Inferior parietal cortex (tissue), 1 donor: ENCODE data around the gene MORN1.
"Not testable (repeated sequence)": the region's sequence is repeated elsewhere in the genome, so short reads cannot be mapped to it uniquely, and the experiment has no call there.

ENCODE experiments used
- DNase-seq: peaks from one replicate; pipeline ENCODE4 v3.0.0-alpha.2; 2016; ENCODE audit errors: extremely low spot score

Gene MORN1

GRCh38 chr1:2307064-2307605 lies 84.2 kb downstream of the MORN1 start:
- DNase-seq: no peak

DNA sequence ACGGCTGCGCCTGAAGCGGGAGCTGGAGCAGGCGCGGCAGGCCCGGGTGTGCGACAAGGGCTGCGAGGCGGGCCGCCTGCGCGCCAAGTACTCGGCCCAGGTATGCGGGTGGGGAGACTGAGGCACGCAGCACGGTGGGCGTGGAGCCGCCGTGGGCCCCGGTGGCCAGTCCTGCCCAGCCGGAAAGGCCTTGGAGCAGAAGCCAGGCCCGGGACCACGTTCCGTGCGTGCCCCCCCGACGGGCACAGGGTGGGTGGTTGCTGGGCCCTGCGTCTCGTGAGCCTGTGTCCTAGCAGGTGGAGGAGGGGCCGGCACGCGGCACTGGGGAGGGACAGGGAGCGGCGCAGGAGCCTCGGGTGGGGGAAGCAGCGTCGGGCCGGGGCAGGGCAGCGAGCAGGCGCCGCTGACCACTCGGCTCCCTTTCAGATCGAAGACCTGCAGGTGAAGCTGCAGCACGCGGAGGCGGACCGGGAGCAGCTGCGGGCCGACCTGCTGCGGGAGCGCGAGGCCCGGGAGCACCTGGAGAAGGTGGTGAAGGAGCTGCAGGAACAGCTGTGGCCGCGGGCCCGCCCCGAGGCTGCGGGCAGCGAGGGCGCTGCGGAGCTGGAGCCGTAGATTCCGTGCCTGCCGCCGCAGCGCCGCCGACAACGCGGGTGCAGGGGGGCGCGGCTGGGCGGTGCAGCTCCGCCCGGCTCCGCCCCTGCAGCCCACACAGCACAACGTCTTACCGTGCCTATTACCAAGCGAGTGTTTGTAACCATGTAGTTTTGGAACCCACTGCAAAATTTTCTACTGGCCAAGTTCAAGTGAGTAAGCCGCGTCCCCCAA lies 85.0 kb downstream of the MORN1 start:
- DNase-seq: no peak

- DNase-seq: no peak
Observed at GRCh38 chr1:2304921-2305681, 86.3 kb downstream of the MORN1 start.

DNA sequence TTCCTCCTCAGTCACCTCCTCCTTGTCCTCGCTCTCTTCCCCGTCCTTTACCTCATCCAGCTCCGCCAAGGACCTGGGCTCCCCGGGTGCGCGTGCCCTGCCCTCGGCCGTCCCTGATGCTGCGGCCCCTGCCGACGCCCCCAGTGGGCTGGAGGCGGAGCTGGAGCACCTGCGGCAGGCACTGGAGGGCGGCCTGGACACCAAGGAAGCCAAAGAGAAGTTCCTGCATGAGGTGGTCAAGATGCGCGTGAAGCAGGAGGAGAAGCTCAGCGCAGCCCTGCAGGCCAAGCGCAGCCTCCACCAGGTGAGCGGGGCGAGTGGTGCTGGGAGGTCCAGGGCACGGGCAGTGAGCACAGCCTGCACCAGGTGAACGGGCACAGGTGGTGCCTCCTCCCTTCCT lies 87.1 kb downstream of the MORN1 start:
- DNase-seq: no peak

GRCh38 chr1:2303781-2304180 lies 87.6 kb downstream of the MORN1 start:
- DNase-seq: no peak

DNA sequence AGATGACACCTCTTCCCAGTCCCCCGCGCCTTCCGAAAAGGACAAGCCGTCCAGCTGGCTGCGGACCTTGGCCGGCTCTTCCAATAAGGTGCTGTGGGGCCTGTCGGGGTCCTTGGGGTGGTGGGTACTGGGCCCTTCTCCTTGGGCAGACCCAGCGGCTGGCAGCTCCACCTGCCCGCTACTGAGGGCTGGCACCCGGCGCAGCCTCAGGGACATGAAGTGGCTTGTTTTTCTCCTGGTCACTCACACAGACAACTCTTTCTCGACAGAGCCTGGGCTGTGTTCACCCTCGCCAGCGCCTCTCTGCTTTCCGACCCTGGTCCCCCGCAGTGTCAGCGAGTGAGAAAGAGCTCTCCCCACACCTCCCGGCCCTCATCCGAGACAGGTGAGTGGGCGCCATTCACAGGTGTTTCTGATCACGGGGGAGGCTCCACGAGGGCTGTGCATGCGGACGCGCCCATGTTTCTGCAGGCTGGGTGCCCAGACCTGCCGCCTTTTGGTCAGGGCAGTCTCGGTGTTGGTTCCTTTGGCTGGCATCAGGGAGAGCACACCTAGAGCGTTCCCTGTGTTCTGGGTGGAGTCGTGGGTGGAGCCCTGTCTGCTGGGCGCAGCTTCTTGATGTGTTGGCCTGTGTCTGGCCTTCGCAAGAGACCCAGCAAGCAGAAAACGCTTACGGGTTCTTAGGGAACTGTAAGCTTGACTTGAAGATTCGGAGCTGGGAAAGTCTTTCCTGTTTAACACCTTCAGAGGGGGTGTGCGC lies 88.2 kb downstream of the MORN1 start:
- no peak for DNase-seq

DNA sequence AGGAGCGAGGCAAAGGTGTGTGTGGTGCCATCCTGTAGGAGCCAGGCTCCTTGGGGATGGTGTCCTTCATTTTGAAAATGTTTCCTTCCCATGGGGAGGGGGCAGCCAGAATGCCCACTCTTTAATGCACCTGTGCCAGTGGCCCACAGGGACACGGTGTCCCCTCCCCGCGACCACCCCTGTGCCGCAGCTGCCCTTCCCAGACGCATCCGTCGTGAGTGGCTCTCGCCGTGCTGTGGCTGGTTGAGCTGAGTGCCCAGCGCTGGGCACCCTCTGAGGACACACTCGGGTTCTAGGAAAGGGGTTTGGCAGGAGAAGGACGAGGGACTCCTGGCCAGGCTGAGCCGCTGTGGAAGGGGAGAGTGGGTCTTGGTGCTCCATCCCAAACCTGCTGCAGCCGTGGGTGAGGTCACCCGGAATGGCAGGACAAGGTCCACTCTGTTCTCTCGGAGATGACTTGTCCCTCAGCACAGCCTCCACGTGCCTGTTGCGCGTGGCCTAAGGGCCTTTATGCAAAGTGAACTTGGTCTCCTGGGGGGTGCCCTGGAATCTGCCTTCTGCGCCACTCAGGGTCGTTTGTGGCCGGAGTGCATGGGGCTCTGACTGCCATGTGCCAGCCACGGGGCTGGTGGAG lies 88.9 kb downstream of the MORN1 start:
- DNase-seq: no peak

DNA sequence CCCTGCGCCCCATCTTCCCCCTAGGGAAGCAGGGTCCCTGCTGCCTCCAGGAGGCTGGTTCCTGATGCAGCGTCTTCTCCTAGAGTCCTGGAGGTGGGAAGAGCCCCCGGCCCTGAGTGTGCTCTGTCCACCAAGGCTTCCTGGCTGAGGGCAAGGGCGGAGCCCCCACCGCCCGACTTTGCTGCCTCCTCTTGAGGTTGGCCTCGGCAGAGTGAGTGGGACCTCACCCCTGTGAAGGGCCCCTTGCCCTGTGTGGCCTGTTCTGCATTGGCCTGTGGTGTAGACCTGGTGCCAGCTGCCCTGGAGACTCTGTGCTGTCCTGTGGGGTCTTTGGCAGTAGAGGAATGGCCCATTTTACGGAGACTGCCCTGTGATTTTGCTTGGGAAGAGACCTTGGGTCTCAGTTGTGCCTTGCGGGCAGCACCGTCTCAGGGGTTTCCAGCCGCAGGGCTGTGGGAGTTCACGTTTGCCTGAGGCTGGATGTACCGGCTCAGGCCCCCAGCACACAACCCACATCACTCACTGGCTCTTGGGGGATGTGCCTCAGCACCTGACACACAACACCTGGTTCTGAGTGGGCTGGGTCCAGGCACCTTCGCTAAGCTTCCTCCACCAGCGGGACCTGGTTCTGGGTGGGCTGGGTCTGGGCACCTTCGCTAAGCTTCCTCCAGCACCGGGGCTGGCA lies 89.6 kb downstream of the MORN1 start:
- no peak for DNase-seq

DNA sequence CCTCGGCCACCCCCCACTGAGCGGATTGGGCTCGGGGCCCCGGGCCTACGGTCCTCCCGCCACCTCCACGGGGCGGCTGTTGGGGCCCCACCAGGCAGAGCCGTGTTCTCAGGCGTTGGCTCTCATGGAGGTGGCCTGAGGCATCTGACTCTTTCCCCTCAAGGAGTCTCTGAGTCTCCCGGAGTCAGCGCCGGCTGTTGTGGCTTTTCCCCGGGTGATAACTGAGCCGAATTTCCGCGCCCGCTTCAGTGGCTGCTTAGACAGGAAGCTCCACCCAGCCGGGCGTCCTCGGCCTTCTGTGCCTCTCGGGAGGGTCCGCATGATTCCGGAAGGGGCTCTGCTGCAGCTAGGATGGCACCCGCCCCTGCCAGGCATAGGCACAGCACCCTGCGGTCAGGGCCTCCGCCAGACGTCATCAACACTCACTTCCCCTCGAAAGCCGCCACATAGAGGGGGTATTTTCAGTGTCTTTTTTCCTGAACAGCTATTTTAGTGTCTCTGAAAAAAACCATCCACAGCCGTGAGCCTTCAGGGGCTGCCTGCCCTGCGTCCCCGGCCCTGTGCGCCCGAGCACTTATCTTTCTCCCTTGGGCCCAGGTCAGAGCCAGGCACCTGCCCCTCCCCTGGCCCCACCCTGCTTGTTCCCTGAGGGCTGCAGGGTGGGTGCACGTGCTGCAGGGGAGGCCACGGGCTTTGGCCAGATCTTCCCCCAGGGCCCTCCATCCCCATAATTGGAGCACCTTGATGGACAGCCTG lies 90.3 kb downstream of the MORN1 start:
- DNase-seq: no peak

- no peak for DNase-seq
Observed at GRCh38 chr1:2300004-2300771, 91.2 kb downstream of the MORN1 start.

DNA sequence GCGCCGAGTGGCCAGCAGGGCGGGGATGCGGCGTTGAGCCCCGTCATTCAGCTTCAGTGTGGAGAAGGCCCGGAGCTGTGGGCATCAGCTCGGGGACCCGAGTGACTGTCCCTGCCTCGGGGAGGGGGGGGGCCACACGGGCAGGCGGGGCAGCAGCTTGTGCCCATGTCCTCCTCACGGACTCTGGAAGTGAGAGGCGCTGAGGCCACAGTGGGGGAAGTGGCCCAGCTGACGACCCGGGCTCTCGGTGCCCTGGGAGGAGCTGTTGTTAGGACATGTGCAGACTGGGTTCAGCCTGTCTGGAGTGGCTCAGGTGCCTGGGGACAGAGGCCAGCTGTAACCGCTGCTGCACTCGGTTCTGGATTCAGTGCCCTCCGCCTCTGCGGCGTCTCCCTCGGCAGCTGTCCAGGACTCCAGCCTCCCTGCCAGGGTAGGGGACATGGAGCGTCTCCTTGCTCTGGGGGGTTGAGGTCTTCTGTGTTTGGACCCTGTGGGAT lies 92.2 kb downstream of the MORN1 start:
- no peak for DNase-seq

- DNase-seq: no peak
Observed at GRCh38 chr1:2298685-2299084, 92.7 kb downstream of the MORN1 start.

DNA sequence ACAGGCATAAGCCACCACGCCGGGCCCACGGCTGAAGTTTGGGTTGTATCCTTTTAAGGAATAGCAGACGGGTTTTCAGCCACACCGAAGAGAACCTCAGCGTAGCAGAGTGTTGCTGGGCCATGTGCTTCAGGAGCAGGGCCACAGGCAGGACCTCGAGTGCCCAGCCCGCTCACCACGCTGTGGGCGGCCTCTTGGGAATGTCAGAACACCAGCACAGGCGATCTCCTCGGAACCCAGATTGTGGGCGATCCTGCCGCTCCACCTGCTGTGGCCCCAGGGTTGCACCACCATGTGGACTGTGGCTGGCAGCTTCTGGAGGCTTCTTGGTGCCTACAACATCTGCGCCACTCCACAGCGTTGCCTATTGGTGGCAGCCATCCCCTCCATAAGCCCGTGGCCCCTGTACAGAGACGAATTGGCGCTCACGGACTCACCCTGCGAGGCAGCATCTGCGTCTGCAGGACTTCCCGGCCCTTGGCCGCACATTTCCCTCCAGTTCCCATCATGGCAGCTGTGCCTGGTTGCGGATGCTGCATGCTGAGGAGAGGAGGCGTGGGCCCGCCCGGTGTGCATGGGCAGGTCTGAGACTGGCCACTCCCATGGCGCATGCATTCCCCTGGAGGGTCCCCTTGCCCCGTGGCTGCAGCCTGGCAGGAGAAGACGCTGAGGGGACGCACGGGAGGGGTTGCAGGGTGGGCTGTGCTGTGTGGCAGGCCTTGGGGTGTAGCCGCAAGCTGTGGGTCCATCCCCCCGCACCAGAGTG lies 93.9 kb downstream of the MORN1 start:
- DNase-seq: no peak

- DNase-seq: no peak
Observed at GRCh38 chr1:2296614-2297013, 94.7 kb downstream of the MORN1 start.

DNA sequence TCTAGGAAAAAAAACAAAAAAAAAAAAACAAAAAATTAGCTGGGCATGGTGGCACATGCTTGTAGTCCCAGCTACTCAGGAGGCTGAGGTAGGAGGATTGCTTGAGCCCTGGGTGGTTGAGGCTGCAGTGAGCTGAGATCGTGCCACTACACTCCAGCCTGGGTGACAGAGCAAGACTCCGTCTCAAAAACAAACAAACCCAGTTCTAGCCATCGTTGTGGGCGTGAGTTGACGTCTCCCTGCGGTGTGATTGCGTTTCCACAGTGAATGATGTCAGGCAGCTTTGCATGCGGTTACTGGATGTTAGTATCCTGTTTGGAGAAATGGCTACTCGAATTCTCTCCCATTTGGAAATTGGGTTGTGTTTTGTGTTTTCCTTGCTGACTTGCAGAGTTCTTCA lies 95.1 kb downstream of the MORN1 start:
- not testable (repeated sequence) for DNase-seq

DNA sequence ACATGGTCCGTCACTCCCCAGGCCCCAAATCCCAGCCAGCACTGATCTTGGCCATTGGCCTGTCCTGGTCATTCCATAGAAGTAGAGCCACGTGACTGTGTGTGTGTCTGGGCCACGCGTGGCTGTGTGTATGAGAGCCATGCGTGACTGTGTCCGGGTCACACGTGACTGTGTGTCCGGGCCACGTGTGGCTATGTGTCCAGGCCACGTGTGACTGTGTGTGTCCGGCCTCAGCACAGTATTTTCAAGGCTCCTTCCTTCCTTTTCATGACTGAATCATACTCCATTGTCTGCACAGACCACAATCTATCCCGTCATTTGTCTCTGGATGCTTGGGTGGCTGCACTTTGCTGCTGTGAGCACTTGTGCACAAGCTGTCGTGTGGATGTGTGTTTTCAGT lies 95.8 kb downstream of the MORN1 start:
- no peak for DNase-seq

DNA sequence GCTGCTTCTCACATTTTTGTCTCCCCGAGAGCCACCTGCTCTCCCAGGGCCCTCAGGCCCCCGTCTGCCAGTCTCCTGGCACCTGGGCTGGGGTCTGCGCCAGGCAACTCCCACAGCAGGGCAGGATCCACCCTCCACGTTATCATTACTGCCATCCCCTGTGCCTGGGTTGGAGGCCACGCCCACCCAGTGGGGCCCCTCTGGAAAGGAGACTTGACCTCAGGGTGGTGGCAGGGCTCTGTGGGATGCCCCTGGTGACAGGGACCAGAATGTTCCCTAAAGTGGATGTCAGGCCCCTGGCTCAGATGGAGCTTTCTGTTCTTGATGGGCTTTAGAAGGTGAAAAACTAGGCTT lies 96.7 kb downstream of the MORN1 start:
- DNase-seq: no peak

DNA sequence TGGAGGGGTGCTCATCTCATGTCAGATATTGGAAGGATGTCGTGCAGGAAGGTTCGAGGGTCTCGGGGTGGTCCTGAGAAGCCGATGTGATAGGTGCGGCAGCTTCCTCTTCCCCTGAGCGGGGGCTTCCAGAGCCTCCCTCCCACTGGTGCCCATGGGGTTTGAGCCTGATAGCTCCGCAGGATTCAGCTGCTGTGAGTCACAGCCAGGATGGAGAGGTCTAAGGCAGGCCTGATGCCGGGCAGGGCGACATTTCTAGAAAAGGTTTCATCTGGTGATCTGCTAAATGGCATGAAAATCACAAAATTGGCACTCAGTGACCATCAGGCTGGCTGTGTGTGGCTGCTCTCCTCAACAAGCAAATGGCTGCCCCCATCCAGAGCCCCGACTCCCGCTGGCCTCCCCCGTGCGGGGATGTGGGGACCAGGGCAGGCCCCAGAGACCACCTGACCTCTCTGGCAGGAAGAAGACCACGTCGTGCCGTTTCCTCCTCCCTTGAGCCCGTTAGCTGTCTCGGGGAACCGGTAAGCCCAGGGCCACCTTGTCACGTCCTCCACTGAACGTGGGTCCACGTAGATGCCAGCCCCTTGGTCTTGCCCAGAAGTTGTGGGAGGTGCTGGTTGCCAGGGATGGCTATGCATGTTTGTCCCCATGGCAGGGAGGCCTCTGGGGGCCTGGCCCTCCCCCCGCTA lies 97.2 kb downstream of the MORN1 start:
- no peak for DNase-seq
